Cardiac muscle cell (in vitro differentiated cells and primary cell): ENCODE results near the gene APOA5. TPM values are rescaled to one million over a fixed set of nuclear protein-coding genes. Genes with fewer than 3 reads are reported as not detected.
"Not testable (repeated sequence)": the region's sequence is repeated elsewhere in the genome, so short reads cannot be mapped to it uniquely, and the experiment has no call there.

Source experiments
- DNase-seq, 2 donors: peaks; one replicate each; pipeline versions ENCODE4 v3.0.0 to v3.0.0-alpha.2; 2010 to 2017; ENCODE audit warnings: low read depth in 1 of 2, low spot score in 1 of 2
- H3K27ac ChIP-seq: fragments of 200-600 bp; sonication (generic); 2 replicates; pipeline ENCODE4 v1.5.1; 2016
- H3K27me3 ChIP-seq: fragments of 200-600 bp; sonication (generic); 2 replicates; pipeline ENCODE4 v1.6.0; 2016; ENCODE audit warnings: control low read depth
- H3K36me3 ChIP-seq: fragments of 200-600 bp; sonication (generic); 2 replicates; pipeline ENCODE4 v1.5.1; 2016; ENCODE audit warnings: control low read depth
- H3K4me1 ChIP-seq: fragments of 200-600 bp; sonication (generic); 2 replicates; pipeline ENCODE4 v1.8.1; 2017; ENCODE audit warnings: low read depth, mild to moderate bottlenecking, mixed run types
- H3K4me3 ChIP-seq: fragments of 200-600 bp; sonication (generic); 2 replicates; pipeline ENCODE4 v1.5.1; 2016; ENCODE audit warnings: mild to moderate bottlenecking
- H3K9me3 ChIP-seq: fragments of 200-600 bp; sonication (generic); 2 replicates; pipeline ENCODE4 v1.5.1; 2017; ENCODE audit warnings: low read depth, mild to moderate bottlenecking, control low read depth
- polyA plus RNA-seq: library from polyadenylated mRNA; unstranded; fragments of >200 nt; fragmentation: Nextera tagmentation; extraction: Ambion mirVana; gene quantifications from 2 replicates; pipeline ENCODE4 v1.2.1, GENCODE V29; 2016
- total RNA-seq: library from RNA; depleted of rRNA; stranded (reverse); fragments of >200 nt; gene quantifications from 2 replicates; pipeline ENCODE4 v1.2.3, GENCODE V29; 2016
- TF ChIP-seq, protein P1 (sequence below): IDR thresholded peaks from 2 replicates; pipeline ENCODE4 v1.5.1; 2012; ENCODE audit warnings: low read depth, mild to moderate bottlenecking, low read length

The APOA5 gene
- total and polyA plus RNA-seq, 2 experiments from 2014 or later: not detected

DNA sequence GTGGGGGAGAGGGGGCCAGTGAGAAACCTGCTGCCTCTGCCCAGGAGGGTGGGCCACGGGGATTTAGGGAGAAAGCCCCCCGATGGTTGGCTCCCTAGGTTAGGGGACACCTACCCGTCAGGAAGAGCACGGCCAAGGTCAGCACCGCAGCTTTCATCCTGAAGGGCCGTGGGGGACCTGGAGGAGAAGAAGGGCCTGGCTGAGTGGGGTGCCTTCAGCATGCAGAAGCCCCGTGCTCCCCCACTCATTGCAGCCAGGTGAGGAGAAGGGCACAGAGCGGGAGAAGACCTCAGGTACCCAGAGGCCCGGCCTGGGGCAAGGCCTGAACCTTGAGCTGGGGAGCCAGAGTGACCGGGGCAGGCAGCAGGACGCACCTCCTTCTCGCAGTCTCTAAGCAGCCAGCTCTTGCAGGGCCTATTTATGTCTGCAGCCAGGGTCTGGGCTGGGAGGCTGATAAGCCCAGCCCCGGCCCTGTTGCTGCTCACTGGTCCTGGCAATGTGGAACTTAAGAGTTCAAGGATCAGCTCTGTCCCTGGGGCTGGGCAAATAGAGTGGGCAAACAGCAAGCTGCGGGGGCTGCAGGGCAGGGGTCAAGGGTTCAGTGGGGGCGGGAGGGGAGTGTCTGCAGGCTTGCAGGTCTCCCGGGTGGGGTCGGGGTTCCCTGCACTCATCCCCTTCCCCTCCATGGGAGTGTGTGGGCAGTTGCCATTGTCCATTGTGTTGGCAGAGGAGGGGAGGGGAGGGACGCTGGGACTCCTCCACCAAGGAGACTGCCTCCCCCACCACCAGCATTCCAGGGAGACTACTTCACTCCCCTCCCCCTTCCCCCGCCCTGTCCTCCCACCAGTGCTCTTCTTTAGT lies 45.8 kb upstream of the APOA5 start, which contains the start of gene APOA1:
Gene APOA1, minus strand, starts transcription at position 392 of the 861 bp plus-strand sequence. Its CDS starts 235 bp downstream, at position 157.
- H3K4me1 ChIP-seq: peaks cover 32% of the 10 kb centered on the region
- TF ChIP-seq, protein P1, sequence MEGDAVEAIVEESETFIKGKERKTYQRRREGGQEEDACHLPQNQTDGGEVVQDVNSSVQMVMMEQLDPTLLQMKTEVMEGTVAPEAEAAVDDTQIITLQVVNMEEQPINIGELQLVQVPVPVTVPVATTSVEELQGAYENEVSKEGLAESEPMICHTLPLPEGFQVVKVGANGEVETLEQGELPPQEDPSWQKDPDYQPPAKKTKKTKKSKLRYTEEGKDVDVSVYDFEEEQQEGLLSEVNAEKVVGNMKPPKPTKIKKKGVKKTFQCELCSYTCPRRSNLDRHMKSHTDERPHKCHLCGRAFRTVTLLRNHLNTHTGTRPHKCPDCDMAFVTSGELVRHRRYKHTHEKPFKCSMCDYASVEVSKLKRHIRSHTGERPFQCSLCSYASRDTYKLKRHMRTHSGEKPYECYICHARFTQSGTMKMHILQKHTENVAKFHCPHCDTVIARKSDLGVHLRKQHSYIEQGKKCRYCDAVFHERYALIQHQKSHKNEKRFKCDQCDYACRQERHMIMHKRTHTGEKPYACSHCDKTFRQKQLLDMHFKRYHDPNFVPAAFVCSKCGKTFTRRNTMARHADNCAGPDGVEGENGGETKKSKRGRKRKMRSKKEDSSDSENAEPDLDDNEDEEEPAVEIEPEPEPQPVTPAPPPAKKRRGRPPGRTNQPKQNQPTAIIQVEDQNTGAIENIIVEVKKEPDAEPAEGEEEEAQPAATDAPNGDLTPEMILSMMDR: no peak
- H3K36me3 ChIP-seq: no peaks in the 10 kb centered on the region
- no peaks in the 10 kb centered on the region for H3K9me3 ChIP-seq
- DNase-seq: peak; percentile 35 to 79
- H3K27me3 ChIP-seq: no peaks in the 10 kb centered on the region
- peak within 1 kb of the TSS; percentile 87 for H3K27ac ChIP-seq
- H3K4me3 ChIP-seq: no peak within 1 kb of the TSS

GRCh38 chr11:116836632-116836991 lies 44.9 kb upstream of the APOA5 start:
- H3K27me3 ChIP-seq: no peaks in the 10 kb centered on the region
- no peak for DNase-seq
- peaks cover 32% of the 10 kb centered on the region for H3K4me1 ChIP-seq
- H3K27ac ChIP-seq: peak overlapping the region; percentile 87
- no peak overlapping the region for H3K4me3 ChIP-seq
- TF ChIP-seq, protein P1: no peak
- H3K36me3 ChIP-seq: no peaks in the 10 kb centered on the region
- H3K9me3 ChIP-seq: no peaks in the 10 kb centered on the region

GRCh38 chr11:116835791-116836631 lies 44.3 kb upstream of the APOA5 start:
- H3K4me1 ChIP-seq: peaks cover 32% of the 10 kb centered on the region
- H3K27me3 ChIP-seq: no peaks in the 10 kb centered on the region
- TF ChIP-seq, protein P1: peak; percentile 72
- DNase-seq: peak; percentile 93 to 99
- H3K4me3 ChIP-seq: no peak overlapping the region
- H3K36me3 ChIP-seq: no peaks in the 10 kb centered on the region
- no peaks in the 10 kb centered on the region for H3K9me3 ChIP-seq
- H3K27ac ChIP-seq: peak overlapping the region; percentile 87

GRCh38 chr11:116835042-116835772 lies 43.5 kb upstream of the APOA5 start:
- Histone ChIP-seq H3K4me3 (no peak overlapping the region), H3K9me3 (no peaks in the 10 kb centered on the region), H3K27me3 (no peaks in the 10 kb centered on the region), H3K4me1 (peaks cover 32% of the 10 kb centered on the region), H3K27ac (peak overlapping the region; percentile 73), H3K36me3 (no peaks in the 10 kb centered on the region)
- no peak for DNase-seq
- TF ChIP-seq, protein P1: no peak

GRCh38 chr11:116834535-116835041 lies 42.9 kb upstream of the APOA5 start:
- DNase-seq, H3K27me3 ChIP-seq, H3K9me3 ChIP-seq, H3K4me3 ChIP-seq, H3K36me3 ChIP-seq, H3K27ac ChIP-seq: not testable (repeated sequence)
- peaks cover 35% of the 10 kb centered on the region for H3K4me1 ChIP-seq
